Fibroblast of mammary gland (primary cell): Measurements from ENCODE around the gene GNAL.
A peak's percentile ranks its signal among the peaks of the same experiment; 100 is the strongest.

Source experiments
- DNase-seq: peaks from one replicate; pipeline ENCODE4 v3.0.0-alpha.2; 2010; ENCODE audit warnings: low read depth
- H3K4me3 ChIP-seq: 2 replicates; pipeline ENCODE4 v1.5.1; 2011; ENCODE audit warnings: low read depth, mild to moderate bottlenecking, low read length, moderate library complexity; ENCODE audit not compliant: control insufficient read depth
- TF ChIP-seq, protein P1 (sequence below): conservative IDR thresholded peaks from 2 replicates; pipeline ENCODE4 v1.5.1; 2011; ENCODE audit warnings: low read depth, low read length, inconsistent platforms; ENCODE audit not compliant: control insufficient read depth, insufficient read depth

GNAL gene

GRCh38 chr18:11845654-11846053 lies 156.6 kb downstream of the GNAL start:
- no peak overlapping the region for H3K4me3 ChIP-seq
- TF ChIP-seq, protein P1, sequence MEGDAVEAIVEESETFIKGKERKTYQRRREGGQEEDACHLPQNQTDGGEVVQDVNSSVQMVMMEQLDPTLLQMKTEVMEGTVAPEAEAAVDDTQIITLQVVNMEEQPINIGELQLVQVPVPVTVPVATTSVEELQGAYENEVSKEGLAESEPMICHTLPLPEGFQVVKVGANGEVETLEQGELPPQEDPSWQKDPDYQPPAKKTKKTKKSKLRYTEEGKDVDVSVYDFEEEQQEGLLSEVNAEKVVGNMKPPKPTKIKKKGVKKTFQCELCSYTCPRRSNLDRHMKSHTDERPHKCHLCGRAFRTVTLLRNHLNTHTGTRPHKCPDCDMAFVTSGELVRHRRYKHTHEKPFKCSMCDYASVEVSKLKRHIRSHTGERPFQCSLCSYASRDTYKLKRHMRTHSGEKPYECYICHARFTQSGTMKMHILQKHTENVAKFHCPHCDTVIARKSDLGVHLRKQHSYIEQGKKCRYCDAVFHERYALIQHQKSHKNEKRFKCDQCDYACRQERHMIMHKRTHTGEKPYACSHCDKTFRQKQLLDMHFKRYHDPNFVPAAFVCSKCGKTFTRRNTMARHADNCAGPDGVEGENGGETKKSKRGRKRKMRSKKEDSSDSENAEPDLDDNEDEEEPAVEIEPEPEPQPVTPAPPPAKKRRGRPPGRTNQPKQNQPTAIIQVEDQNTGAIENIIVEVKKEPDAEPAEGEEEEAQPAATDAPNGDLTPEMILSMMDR, result no peak
- no peak for DNase-seq

DNA sequence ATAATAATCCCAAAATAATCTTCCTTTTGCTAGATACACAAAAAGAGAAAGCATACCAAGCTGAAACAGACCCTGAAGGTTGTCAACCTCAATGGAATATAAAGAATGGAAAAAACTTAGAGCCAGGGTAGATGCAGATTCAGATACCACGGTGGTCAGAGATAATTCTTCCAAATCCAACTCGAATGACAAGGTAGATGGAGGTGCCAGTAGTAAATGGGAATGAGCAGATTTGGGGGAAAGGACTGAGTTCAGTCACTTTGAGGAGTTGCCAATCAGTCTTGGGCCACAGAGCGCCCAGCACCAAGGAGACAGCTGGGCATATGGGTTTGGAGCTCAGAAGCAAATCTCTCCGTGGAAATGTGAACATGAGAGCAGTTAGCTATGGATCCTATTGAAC lies 158.7 kb downstream of the GNAL start:
- TF ChIP-seq, protein P1, result no peak
- H3K4me3 ChIP-seq, result no peak overlapping the region
- no peak for DNase-seq

- TF ChIP-seq, protein P1, result no peak
Observed at GRCh38 chr18:11849279-11849678, 160.2 kb downstream of the GNAL start.

DNA sequence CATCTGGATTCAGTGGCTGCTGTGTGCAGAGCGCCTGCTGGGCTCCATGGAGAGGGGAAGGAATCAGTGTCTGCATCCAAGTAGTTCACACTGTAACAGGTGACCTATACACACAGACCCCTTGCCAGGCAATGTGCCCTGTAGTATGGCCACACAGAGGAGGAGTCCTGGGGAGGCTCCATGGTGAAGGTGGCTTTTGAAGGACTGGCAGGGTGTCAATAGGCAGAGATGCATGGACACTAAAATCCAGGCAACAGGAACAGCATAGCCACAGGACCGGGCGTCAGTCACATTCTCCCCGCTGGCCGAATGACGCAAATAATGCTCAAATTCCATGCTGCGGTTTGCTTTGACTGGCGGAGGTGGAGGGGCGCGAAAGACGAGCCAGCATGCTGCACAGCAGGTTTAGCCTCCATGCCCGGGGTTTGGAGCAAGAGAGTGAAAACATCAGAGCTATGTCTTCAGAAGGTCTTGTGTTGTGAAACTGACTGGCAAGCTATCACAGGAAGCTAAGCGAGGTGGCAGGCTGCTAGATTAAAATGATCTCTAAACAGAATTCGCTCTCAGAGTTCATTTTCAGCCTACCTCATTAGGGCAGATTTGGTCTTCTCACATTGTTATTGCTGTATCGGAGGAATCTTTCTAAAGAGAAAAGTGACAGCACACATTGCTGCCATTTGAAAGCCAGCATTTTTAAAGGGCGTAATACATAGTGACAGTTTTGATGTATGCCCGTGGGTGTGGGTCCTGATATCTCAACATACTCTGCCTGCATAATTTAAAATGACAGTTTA lies 161.0 kb downstream of the GNAL start:
- DNase-seq, result peak; percentile 96
- H3K4me3 ChIP-seq, result peak overlapping the region; percentile 90
- TF ChIP-seq, protein P1, result no peak

More at GRCh38 chr18:11849279-11849678, 160.2 kb downstream of the GNAL start:
- no peak overlapping the region for H3K4me3 ChIP-seq
- no peak for DNase-seq

- TF ChIP-seq, protein P1, result no peak
- H3K4me3 ChIP-seq, result peak overlapping the region; percentile 90
- peak; percentile 88 for DNase-seq
Observed at GRCh38 chr18:11850821-11851145, 161.7 kb downstream of the GNAL start.

DNA sequence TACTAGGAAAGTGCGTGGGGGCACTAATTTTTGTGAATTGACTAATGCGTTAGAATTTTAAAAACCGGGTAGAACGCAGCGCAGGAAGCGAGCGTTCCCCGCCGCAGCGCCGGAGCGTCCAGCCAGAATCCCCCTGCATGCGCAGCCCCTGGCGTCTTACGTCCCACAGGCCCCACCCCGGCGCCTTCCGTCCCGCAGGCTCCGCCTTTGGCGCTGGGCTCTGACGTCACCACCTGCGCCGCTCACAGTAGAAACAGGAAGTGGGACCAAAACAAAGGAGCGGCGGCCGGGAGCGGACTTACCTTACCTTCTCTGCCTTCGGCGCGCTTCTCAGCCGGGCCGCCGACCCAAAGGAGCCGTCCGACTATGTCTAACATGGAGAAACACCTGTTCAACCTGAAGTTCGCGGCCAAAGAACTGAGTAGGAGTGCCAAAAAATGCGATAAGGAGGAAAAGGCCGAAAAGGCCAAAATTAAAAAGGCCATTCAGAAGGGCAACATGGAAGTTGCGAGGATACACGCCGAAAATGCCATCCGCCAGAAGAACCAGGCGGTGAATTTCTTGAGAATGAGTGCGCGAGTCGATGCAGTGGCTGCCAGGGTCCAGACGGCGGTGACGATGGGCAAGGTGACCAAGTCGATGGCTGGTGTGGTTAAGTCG lies 162.2 kb downstream of the GNAL start, which contains the start of gene CHMP1B:
TSS of gene CHMP1B (plus strand) at position 268 of the 660 bp plus-strand sequence. CDS start at position 367, 99 bp downstream.
- peak; percentile 96 for DNase-seq
- TF ChIP-seq, protein P1, result no peak
- peak within 1 kb of the TSS; percentile 90 for H3K4me3 ChIP-seq
